Dedifferentiated amniotic fluid mesenchymal stem cell (primary cell): ENCODE measurements around the gene CFAP58.
A peak's percentile ranks its signal among the peaks of the same experiment; 100 is the strongest.
"Not testable (repeated sequence)": the region's sequence is repeated elsewhere in the genome, so short reads cannot be mapped to it uniquely, and the experiment has no call there.

Experiments
- DNase-seq: peaks from one replicate; pipeline ENCODE4 v3.0.0-alpha.2; 2016; ENCODE audit errors: extremely low spot score

CFAP58 gene

GRCh38 chr10:104434601-104435000 lies 81.0 kb downstream of the CFAP58 start:
- no peak for DNase-seq

GRCh38 chr10:104435822-104436221 lies 82.2 kb downstream of the CFAP58 start:
- peak; percentile 60 for DNase-seq

DNA sequence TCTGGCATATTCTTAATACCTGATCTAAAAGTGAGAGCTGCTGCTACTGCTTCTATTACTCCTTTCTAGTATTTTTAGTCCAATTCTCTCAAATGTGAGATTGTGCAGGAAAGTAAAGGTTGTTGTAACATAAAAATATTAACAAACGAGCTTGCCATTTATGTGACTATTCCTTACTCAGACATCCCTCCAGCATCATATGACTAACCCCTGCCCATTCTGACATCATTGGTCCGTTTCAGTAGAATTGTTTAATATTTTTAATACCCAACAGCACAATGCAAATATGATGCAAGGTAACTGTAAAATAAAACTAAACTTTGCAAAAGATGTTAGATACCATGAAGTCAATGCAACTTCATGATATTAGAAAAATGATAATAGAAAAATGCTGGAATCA lies 83.6 kb downstream of the CFAP58 start:
- DNase-seq = no peak

DNA sequence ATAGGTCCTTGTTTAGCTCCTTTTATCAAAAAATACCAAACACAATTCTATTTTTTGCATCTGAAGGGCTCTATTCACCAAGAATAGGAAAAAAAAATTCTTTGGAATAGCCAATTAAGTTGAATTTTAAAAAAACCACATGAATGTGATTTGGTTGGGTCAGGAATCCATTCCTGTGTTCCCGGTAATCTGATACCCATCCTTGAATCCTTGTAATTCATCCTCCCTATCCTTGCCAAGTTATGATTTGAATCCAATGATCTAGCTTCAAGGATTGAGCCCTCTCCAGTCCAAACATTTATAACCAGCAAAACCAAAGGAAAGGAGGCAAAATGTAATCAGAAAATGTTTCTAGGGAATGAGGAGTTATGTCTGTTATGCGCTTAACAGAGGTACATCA lies 86.6 kb downstream of the CFAP58 start:
- no peak for DNase-seq

- DNase-seq = peak; percentile 63
These were observed 87.8 kb downstream of the CFAP58 start for GRCh38 chr10:104441329-104442000.

DNA sequence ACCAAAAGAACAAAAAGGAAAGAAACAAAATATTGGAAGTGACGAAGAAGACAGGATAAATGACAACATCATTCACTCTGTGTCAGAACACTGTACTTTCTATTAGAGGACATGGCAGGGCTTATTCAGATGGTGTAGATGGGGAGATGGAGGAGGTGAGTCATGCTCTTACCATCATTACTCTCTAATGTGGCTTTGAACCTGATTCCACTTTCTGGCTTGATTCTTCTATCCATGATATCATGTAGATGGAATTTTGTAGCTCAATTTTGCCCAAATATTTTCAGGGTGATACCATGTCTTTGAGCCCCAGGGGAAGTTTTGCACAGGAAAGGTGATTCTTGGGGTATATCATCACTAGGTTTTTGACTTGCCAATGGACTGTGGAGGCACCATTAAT lies 91.7 kb downstream of the CFAP58 start:
- peak; percentile 52 for DNase-seq

DNA sequence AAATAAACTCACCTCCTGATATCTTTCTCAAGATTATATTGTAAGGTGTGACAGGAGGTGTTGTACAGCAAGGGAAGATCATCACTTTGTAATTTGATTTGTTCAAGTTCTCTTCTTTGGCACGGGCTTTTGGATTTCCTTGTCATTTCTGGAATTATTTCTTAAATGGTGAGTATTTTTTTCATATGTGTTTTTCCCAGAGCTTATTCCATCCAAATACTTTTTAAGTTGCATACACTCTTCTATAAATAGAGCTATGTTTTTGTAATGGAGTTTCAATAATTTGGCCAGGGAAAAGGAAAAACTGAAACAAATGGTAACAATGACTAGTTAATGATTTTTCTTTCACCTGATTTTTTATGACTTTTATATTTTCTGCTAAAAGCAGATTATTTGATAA lies 92.5 kb downstream of the CFAP58 start:
- no peak for DNase-seq

DNA sequence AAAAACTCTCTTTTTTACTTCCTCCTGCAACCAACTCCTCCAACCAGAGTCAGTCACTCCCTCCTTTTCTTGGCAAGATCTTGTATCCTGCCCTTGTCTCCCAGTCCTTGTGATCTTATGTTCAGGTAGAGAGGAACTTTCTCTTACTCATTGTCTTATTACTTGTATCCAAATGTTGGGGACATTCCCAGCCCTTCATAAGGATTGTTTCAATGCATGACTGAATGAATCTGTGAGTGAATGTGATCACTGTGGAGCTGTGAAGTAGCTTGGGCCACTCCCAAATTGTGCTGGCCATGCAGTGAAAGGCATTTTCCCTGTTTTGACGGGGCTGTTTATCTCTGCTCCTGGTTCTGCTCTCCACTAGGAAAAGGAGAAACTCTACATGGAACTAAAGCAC lies 93.7 kb downstream of the CFAP58 start:
- DNase-seq = no peak

DNA sequence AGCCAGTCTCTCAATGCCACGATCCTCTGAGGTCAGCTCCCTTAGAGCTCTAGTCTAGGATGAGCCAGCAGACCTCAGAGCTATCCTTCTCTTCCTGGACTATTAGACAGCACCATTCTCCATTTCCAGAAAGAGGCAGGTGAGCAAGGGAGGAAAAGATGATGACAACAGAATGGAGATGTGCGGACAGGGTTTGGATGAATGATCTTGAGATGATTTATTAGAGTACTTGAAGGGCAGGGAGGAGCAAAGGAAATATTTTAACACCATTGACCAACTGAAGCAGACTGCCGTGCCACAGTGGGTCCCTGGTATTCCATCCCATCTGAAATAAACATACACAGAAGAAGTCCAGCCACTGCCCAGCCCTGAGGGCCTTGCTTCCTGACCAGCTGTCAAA lies 94.3 kb downstream of the CFAP58 start:
- no peak for DNase-seq

- peak; percentile 38 for DNase-seq
These were observed 95.8 kb downstream of the CFAP58 start for GRCh38 chr10:104449391-104449790.

DNA sequence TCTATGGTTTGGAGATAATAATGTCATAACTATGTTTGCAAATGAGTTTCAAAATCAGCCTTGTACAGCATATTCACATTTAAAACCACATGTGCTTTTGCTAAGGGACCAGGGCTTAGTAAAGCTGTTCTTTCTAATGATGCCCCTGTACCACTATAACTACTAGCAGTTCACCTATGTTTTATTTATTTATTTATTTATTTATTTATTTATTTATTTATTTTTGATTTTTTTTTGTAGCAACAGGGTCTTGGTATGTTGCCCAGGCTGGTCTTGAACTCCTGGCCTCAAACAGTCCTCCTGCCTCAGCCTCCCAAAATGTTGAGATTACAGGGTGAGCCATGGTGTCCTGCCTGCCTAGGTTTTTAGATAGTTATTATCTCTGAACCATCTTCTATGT lies 96.9 kb downstream of the CFAP58 start:
- DNase-seq = no peak

GRCh38 chr10:104450954-104451353 lies 97.3 kb downstream of the CFAP58 start:
- no peak for DNase-seq

- DNase-seq = no peak
These were observed 99.3 kb downstream of the CFAP58 start for GRCh38 chr10:104452977-104453376.

DNA sequence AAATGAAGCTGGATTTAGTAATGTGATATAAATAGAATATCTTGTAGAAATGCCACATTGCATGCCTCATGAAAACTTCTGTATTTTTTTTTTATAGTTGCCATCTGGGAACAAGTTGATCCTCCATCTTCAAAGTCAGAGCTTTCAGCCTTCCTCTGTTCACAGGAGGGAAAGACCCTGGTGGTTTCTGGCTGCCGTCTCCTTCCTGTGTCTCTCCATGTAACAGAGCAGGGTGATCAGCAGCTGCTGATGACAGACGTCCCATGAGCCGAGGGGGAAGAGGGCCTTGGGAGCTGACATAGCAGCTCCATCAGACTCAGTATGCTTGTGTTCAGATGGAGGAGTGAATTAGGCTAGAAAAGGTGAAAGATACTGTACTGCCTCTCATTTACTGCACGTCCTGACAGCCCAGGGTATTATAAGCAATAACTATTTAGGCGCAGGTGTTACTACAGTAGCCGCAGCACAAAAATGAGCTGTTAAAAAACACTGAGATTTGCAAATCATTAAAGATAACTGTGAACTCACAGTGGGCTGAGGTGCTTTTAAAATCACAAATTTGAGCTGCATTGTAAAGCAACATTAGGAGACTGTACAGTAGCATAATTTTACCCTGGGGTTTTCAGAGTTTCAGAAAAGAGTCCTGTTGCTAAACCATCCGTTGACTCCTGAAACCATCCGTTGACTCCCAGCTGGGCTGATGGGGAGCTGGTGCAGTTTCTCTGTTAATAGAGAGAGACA lies 103.3 kb downstream of the CFAP58 start:
- DNase-seq = no peak

DNA sequence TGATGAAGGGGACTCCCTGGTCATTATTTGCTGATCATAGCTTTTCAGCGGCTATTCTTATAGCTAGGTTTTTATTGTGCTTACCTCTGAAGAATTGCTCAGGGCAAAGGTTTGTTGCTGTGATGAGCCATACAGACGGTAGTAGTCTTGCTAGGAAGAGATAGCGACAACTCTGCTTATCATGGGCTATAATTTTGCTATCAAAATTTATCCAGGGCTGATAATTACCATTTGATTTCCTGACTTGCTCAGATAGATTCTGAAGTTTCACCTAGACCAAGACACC lies 103.9 kb downstream of the CFAP58 start:
- no peak for DNase-seq

DNA sequence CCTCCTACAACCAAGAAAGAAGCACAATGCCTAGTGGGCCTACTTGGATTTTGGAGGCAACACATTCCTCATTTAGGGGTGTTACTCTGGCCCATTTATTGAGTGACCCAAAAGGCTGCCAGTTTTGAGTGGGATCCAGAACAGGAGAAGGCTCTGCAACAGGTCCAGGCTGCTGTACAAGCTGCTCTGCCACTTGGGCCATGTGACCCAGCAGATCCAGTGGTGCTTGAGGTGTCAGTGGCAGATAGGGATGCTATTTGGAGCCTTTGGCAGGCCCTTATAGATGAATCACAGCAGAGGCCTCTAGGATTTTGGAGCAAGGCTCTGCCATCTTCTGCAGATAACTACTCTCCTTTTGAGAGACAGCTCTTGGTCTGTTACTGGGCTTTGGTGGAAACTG lies 111.9 kb downstream of the CFAP58 start:
- not testable (repeated sequence) for DNase-seq

- DNase-seq = not testable (repeated sequence)
These were observed 115.2 kb downstream of the CFAP58 start for GRCh38 chr10:104468818-104469217.

DNA sequence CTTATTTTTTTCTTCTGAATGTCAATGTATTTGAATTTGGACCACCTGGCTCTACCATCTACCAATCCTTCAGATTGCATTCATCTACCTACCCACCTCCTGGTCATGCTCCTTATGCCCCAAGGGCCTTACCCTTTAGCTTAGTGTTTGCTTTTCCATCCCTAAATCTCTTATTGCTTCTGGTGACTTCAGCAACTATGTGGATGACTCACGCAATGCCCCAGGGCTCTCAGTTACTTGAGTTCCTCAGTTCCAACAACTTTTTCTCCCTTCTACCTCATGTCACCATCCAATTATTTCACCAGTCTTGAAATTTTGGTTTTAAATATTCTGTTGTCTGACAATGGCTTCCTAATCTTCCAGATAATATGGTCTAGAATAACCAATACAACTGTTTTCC lies 118.9 kb downstream of the CFAP58 start:
- DNase-seq = peak; percentile 64

DNA sequence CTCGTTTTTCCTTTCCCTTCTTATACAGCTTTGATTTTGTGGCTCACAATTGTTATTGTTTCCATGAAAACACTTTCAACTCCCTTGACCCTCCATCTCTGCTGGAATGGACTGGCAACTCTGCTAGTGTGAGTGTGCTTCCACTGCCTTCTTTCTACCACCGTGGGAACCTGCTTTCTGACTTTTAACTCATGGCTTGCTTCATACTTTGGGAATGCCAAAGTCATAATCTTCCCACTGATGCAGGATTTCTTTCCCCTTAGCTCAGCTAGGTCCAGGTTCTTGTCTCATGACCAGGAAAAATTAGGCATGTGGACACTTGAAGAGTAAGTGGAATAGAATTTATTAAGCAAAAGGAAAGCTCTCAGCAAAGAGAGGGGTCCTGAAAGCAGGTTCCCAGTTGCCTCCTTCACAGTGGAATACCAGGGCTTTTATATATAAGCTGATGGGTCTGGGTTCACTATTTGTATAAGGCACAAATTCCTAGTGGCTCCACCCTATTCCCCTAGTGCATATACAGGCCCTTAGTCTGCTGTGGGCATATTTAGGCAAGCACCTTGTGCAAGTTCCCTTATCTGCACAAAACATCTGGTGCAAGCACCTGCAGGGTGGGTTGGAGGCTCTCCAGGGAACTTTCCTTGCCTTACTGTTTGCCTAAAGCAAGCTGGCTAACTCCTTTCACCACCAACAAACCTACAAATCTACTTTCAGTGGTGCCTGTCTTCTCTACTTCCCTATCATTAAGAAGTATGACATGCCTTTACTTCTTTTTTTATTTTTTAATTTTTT lies 119.5 kb downstream of the CFAP58 start:
- DNase-seq = peak; percentile 17

DNA sequence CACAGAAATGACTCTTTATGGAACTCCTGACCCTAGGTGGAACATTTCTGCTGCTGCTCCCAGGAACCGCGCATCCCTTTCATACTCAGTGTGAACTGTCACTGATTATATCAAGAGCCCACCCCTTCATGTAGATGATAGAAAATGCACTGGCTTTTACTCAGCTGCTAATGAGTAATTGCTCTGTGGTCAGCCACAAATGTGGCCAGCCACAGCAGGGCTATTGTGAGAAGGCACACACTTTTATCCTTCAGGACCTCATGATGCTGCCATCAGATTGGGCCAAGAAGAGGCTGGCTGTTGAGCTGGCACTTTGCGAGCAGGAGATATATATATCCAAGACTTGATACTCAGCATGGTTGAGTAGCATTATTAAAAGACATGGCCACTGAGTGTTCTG lies 124.7 kb downstream of the CFAP58 start:
- DNase-seq = no peak

DNA sequence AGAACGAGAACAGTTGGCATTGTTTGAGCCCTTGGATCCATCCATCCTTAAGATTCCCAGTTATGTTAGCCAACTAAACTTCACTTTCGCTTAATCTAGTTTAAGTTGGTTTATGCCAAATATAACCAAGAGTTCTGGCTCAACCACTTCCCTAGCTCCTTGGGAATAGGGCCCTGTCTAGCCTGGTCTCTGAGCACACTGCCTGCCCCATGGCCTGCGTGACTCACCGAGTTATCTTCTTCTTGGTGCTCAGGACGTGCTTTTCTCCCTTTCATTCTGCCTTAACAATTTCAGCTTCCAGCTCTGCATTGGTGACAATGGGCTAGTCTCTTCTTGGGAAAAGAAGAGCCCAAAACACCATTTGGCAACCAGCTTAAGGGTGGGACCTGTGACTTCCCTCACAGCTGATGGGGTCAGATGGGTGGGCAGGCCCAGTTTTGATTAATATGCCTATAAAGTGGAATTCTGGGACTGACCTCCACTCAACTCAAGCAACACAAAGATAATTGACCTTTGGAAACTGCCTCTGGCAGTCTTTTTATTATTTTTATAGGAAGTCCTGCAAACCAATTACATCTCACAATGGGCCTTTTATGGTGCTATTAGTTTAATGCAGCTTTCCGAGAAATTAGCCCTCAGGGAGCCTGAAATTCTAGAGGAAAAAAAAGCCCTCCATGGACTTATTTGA lies 126.4 kb downstream of the CFAP58 start:
- no peak for DNase-seq

DNA sequence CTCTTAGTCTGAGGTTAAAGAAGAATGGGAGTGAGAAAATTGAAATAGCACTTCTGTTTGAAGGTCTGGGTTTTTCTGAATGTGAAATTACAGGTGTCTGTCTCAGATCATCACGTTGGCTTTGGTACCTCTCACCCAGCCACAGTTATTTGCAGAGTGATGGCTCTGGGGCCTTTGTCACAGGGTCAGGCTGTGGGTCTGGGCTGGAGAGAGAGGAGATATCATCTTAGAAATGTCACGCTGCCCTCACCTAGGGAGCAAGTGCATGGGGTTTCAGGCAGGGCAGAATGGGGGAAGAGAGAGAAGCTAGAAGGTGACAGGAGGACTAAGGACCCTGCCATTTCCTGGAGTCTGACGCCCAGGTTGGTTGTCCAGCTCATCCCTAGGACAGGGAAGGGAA lies 127.2 kb downstream of the CFAP58 start:
- DNase-seq = no peak
